Endothelial cell (in vitro differentiated cells): ENCODE data around the gene CYP4F8. TPM values are rescaled to one million over a fixed set of nuclear protein-coding genes. Genes with fewer than 3 reads are reported as not detected.
"Not testable (repeated sequence)": the region's sequence is repeated elsewhere in the genome, so short reads cannot be mapped to it uniquely, and the experiment has no call there.

Experiments
- DNase-seq: peaks from one replicate; pipeline ENCODE4 v3.0.0; 2021; ENCODE audit warnings: low spot score
- H3K27ac Mint-ChIP-seq: one replicate; pipeline ENCODE4 v1.8.0; 2021; ENCODE audit warnings: mixed read lengths, inconsistent platforms; ENCODE audit not compliant: unreplicated experiment
- H3K27me3 Mint-ChIP-seq: one replicate; pipeline ENCODE4 v1.8.0; 2021; ENCODE audit warnings: mild to moderate bottlenecking, moderate library complexity, mixed read lengths, inconsistent platforms; ENCODE audit not compliant: unreplicated experiment
- H3K36me3 Mint-ChIP-seq: one replicate; pipeline ENCODE4 v1.8.0; 2021; ENCODE audit warnings: mild to moderate bottlenecking, low read depth, mixed read lengths, inconsistent platforms; ENCODE audit not compliant: unreplicated experiment
- H3K4me1 Mint-ChIP-seq: one replicate; pipeline ENCODE4 v1.8.0; 2021; ENCODE audit warnings: mild to moderate bottlenecking, mixed read lengths, inconsistent platforms; ENCODE audit not compliant: unreplicated experiment
- H3K4me3 Mint-ChIP-seq: one replicate; pipeline ENCODE4 v1.8.0; 2021; ENCODE audit warnings: mild to moderate bottlenecking, mixed read lengths, inconsistent platforms; ENCODE audit not compliant: unreplicated experiment
- H3K9me3 Mint-ChIP-seq: one replicate; pipeline ENCODE4 v1.8.0; 2021; ENCODE audit warnings: mixed read lengths, inconsistent platforms; ENCODE audit not compliant: unreplicated experiment
- total RNA-seq: library from RNA; stranded (reverse); fragmentation: NEBNext Ultra II Directional; extraction: Animal tissue kit (Norgen Biotek cat#: 25700); gene quantifications from one replicate; pipeline ENCODE4 v1.2.1, GENCODE V29; 2021; ENCODE audit not compliant: unreplicated experiment
- TF ChIP-seq, protein P1 (sequence below): fragments of 200-600 bp; sonication (generic); IDR thresholded peaks from one replicate; pipeline ENCODE4 v1.5.0; 2021; ENCODE audit warnings: antibody characterized with exemption; ENCODE audit not compliant: unreplicated experiment

CYP4F8 gene
- total RNA-seq, 1 donor from 2014 or later: not detected

DNA sequence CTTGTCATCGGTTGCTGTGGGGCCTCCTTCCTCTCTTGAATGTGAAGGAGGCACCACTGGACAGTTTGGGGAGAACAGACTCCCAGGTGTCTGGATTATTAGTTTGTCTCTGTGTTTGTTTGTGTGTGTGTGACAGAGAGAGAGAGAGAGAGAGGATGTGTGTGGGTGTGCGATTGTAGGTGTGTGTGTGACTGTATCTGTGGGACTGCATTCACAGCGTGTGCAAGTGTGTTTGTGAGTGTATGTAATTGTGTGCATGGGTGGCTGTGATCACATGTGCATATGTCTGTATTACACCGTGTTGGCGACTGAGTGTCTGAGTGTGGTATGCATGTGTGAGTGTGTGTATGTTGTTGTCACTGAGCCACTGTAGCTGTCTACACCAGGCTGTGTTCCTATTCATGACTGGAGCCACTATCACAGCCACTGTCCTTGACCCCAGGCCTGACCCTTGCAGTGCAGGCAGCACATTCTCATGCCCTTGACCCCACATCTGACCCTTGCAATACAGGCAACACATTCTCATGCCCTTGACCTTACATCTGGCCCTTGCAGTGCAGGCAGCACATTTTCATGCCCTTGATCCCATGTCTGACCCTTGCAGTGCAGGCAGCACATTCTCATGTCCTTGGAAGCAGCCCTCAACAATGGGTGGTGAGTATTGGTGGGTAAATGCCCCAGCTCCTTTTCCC, 25.1 kb upstream of the CYP4F8 start:
- peaks cover 53% of the 10 kb centered on the region for H3K9me3 Mint-ChIP-seq
- no peak overlapping the region for H3K4me3 Mint-ChIP-seq
- DNase-seq: no peak
- peaks cover 11% of the 10 kb centered on the region for H3K27me3 Mint-ChIP-seq
- no peaks in the 10 kb centered on the region for H3K4me1 Mint-ChIP-seq
- TF ChIP-seq, protein P1, sequence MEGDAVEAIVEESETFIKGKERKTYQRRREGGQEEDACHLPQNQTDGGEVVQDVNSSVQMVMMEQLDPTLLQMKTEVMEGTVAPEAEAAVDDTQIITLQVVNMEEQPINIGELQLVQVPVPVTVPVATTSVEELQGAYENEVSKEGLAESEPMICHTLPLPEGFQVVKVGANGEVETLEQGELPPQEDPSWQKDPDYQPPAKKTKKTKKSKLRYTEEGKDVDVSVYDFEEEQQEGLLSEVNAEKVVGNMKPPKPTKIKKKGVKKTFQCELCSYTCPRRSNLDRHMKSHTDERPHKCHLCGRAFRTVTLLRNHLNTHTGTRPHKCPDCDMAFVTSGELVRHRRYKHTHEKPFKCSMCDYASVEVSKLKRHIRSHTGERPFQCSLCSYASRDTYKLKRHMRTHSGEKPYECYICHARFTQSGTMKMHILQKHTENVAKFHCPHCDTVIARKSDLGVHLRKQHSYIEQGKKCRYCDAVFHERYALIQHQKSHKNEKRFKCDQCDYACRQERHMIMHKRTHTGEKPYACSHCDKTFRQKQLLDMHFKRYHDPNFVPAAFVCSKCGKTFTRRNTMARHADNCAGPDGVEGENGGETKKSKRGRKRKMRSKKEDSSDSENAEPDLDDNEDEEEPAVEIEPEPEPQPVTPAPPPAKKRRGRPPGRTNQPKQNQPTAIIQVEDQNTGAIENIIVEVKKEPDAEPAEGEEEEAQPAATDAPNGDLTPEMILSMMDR: no peak
- H3K27ac Mint-ChIP-seq: no peak overlapping the region
- peaks cover 7% of the 10 kb centered on the region for H3K36me3 Mint-ChIP-seq

DNA sequence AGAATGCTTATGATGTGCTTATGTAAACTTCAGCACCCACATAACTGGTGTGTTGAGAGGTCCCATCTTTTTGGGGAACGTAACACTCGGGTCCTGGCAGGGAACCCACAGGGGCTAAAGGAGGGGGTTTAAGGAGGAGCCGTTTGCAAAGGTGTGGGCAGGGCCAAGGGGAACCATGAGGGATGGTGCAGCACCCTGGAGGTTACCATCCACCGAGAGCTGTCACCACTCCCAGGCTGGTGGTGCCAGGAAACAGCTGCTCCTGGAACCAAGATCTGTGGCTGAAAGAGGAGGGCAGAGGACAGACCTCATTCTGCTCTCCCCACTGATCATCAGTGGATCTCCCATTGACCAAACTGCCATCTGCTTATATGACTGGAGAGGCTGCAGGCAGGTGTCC, 23.2 kb upstream of the CYP4F8 start:
- H3K27me3 Mint-ChIP-seq: peaks cover 11% of the 10 kb centered on the region
- H3K4me1 Mint-ChIP-seq: no peaks in the 10 kb centered on the region
- H3K27ac Mint-ChIP-seq: no peak overlapping the region
- no peak overlapping the region for H3K4me3 Mint-ChIP-seq
- peaks cover 46% of the 10 kb centered on the region for H3K9me3 Mint-ChIP-seq
- TF ChIP-seq, protein P1: no peak
- peaks cover 4% of the 10 kb centered on the region for H3K36me3 Mint-ChIP-seq
- DNase-seq: no peak

DNA sequence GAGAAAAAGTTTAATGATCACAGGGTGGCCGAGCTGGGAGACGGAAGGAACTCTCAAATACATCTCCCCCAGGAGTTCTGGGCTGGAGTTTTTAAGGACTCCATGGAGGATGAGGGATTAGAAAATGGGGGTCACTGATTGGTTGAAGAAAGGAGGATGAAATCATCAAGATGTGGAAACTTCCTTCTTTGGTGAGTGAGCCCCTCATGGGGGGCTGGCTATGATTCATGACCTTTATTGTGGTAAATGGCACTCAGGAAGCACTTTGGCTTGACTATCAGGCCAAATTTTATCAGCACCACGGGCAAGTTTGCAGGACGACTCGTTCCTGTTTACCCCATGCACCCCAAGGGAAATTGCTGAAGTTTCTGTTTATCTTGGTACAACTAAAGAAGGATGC, 22.5 kb upstream of the CYP4F8 start:
- not testable (repeated sequence) for H3K36me3 Mint-ChIP-seq, DNase-seq, H3K4me3 Mint-ChIP-seq, H3K4me1 Mint-ChIP-seq, H3K27ac Mint-ChIP-seq
- H3K27me3 Mint-ChIP-seq: peaks cover 11% of the 10 kb centered on the region
- H3K9me3 Mint-ChIP-seq: peaks cover 43% of the 10 kb centered on the region

DNA sequence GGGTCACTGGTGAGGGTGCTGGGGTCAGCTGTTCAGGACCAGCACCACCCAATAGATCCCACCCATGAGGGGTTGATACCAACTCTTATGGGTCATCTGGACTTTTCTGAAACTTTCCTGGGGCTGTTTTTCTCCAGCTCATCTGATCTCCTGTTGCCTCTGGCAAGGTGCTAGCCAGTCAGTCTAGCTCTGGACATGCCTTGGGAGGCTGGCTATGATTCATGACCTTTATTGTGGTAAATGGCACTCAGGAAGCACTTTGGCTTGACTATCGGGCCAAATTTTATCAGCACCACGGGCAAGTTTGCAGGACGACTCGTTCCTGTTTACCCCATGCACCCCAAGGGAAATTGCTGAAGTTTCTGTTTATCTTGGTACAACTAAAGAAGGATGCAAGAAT, 21.3 kb upstream of the CYP4F8 start:
- not testable (repeated sequence) for DNase-seq, H3K4me1 Mint-ChIP-seq, H3K27ac Mint-ChIP-seq, H3K4me3 Mint-ChIP-seq, H3K36me3 Mint-ChIP-seq, H3K27me3 Mint-ChIP-seq
- peaks cover 32% of the 10 kb centered on the region for H3K9me3 Mint-ChIP-seq

DNA sequence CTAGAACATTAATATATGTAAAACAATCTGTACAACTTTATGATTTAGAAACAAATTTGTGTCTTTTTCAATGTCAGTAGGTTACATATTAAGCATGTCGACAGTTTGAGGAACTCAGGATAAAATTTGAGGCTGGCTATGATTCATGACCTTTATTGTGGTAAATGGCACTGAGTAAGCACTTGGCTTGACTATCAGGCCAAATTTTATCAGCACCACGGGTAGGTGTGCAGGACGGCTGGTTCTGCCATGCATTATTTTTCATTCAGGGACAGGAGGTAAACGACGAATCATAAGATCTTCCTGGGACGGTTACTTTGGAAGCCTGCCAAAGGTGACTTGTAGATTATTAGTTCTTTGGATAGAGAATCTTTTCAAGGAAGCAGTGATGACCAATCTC, 19.9 kb upstream of the CYP4F8 start:
- no peaks in the 10 kb centered on the region for H3K4me1 Mint-ChIP-seq
- TF ChIP-seq, protein P1: no peak
- no peak for DNase-seq
- no peak overlapping the region for H3K4me3 Mint-ChIP-seq
- no peak overlapping the region for H3K27ac Mint-ChIP-seq
- peaks cover 27% of the 10 kb centered on the region for H3K9me3 Mint-ChIP-seq
- H3K36me3 Mint-ChIP-seq: no peaks in the 10 kb centered on the region
- H3K27me3 Mint-ChIP-seq: peaks cover 6% of the 10 kb centered on the region

DNA sequence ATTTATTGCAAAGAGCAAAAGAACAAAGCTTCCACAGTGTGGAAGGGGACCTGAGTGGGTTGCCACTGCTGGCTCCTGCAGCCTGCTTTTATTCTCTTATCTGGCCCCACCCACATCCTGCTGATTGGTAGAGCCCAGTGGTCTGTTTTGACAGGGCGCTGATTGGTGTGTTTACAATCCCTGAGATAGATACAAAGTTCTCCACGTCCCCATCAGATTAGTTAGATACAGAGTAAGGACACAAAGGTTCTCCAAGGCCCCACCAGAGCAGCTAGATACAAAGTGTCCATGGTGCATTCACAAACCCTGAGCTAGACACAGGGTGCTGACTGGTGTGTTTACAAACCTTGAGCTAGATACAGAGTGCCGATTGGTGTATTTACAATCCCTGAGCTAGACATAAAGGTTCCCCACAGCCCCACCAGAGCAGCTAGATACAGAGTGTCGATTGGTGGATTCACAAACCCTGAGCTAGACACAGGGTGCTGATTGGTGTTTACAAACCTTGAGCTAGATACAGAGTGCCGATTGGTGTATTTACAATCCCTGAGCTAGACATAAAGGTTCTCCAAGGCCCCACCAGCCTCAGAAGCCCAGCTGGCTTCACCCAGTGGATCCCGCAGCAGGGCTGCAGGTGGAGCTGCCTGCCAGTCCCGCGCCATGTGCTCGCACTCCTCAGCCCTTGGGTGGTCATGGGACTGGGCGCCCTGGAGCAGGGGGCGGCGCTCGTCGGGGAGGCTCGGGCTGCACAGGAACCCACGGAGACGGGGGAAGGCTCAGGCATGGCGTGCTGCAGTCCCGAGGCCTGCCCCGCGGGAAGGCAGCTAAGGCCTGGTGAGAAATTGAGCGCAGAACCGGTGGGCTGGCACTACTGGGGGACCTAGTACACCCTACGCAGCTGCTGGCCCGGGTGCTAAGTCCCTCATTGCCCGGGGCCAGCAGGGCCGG, 6.8 kb upstream of the CYP4F8 start:
- not testable (repeated sequence) for H3K36me3 Mint-ChIP-seq, H3K27me3 Mint-ChIP-seq, H3K4me3 Mint-ChIP-seq, H3K27ac Mint-ChIP-seq, H3K4me1 Mint-ChIP-seq, DNase-seq
- peaks cover 26% of the 10 kb centered on the region for H3K9me3 Mint-ChIP-seq
